Activated CD4-positive, alpha-beta T cell treated with anti-CD3 and anti-CD28 coated beads, Interleukin-2, amount 50 U/mL, for 16 hours (primary cell): Measurements from ENCODE around the gene GK2.

Experiments used
- DNase-seq: peaks from one replicate; pipeline ENCODE4 v3.0.0-alpha.2; 2020

The GK2 gene

GRCh38 chr4:79408063-79408462 is at the start of gene GK2:
GK2 (minus strand) TSS chr4:79408228; CDS start chr4:79408200, 28 bp downstream.
- DNase-seq = no peak

- no peak for DNase-seq
Measured at GRCh38 chr4:79455216-79455615, 47.2 kb upstream of the GK2 start.

- no peak for DNase-seq
Measured at GRCh38 chr4:79454656-79455055, 46.6 kb upstream of the GK2 start.

- no peak for DNase-seq
Measured at GRCh38 chr4:79450053-79450452, 42.0 kb upstream of the GK2 start.

- DNase-seq = no peak
Measured at GRCh38 chr4:79446145-79446544, 38.1 kb upstream of the GK2 start.

- no peak for DNase-seq
Measured at GRCh38 chr4:79445371-79445781, 37.3 kb upstream of the GK2 start.

- no peak for DNase-seq
Measured at GRCh38 chr4:79442422-79442821, 34.4 kb upstream of the GK2 start.

GRCh38 chr4:79439489-79439888 is 31.5 kb upstream of the GK2 start:
- DNase-seq = no peak

GRCh38 chr4:79431839-79432238 is 23.8 kb upstream of the GK2 start:
- DNase-seq = no peak

- no peak for DNase-seq
Measured at GRCh38 chr4:79429113-79429903, 21.3 kb upstream of the GK2 start.

- no peak for DNase-seq
Measured at GRCh38 chr4:79426989-79427388, 19.0 kb upstream of the GK2 start.

- no peak for DNase-seq
Measured at GRCh38 chr4:79425586-79425985, 17.6 kb upstream of the GK2 start.

GRCh38 chr4:79421483-79421882 is 13.5 kb upstream of the GK2 start:
- DNase-seq = no peak

GRCh38 chr4:79413886-79414285 is 5.9 kb upstream of the GK2 start:
- DNase-seq = no peak

- DNase-seq = no peak
Measured at GRCh38 chr4:79413032-79413885, 5.2 kb upstream of the GK2 start.

GRCh38 chr4:79404666-79405065 is 3.4 kb downstream of the GK2 start:
- DNase-seq = no peak

- DNase-seq = no peak
Measured at GRCh38 chr4:79403356-79403755, 4.7 kb downstream of the GK2 start.

GRCh38 chr4:79402332-79402851 is 5.6 kb downstream of the GK2 start:
- no peak for DNase-seq

GRCh38 chr4:79399076-79399475 is 9.0 kb downstream of the GK2 start:
- no peak for DNase-seq

- DNase-seq = no peak
Measured at GRCh38 chr4:79397951-79398350, 10.1 kb downstream of the GK2 start.

- no peak for DNase-seq
Measured at GRCh38 chr4:79396794-79397193, 11.2 kb downstream of the GK2 start.

- no peak for DNase-seq
Measured at GRCh38 chr4:79395841-79396240, 12.2 kb downstream of the GK2 start.

GRCh38 chr4:79390890-79391289 is 17.1 kb downstream of the GK2 start:
- no peak for DNase-seq

- no peak for DNase-seq
Measured at GRCh38 chr4:79385641-79386040, 22.4 kb downstream of the GK2 start.
